ENCODE measurements around the gene CEACAM8. TPM values are rescaled to one million over a fixed set of nuclear protein-coding genes. Genes with fewer than 3 reads are reported as not detected.

Gene CEACAM8
- not detected in 2 replicates for total RNA-seq

DNA sequence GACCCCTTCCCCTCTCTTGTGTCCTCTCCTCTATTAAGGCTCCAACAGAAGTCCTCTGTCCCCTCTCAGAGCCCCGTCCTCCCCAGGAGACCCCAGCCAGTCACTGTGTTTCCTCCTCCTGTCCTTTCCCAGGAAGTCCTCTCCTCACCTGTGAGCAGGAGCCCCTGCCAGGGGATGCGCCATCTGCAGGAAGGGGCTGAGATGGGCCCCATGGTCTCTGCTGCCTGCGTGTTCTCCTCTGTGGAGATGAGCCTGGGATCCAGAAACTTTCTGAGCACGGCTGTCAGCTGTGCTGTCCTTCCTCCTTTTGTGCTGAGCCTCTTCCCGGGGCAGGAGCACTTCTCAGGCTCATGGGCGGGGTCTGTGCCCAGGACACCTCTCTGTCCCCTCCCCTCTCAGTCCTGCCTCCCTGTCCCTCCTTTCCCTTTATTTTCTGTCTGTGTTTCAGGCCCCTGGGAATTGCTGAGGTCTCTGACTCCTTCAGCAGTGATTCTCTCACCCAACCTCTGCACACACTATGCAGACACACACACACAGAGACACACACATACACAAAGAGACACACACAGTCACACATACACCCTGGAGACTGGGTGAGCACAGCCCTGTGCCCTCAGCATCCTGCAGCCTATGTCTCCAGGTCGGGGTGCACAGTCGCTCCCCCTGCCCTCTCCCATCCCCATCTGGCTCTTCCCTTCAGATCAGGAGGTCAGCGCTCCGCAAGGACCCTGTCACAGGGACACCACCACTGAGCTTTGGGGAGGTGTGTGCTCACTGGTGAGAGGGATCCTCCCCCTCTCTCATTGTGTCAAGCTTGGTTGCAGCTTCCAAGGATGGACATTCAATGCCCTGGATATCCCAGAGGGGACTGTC is at the start of gene CEACAM8:
Gene CEACAM8 (minus strand): TSS at position 308 of the 873 bp plus-strand sequence. CDS start 96 bp downstream, at position 212.

Other genes with a start within 250 kb of the CEACAM8 start
- 0.32 TPM in 1 of 2 replicates, not detected in the other for gene CNFN, start 204.6 kb downstream of the CEACAM8 start, total RNA-seq
- gene LIPE, start 167.5 kb downstream of the CEACAM8 start, total RNA-seq, result 2.6 and 3.4 TPM in 2 replicates
- not detected in 2 replicates for gene CXCL17, start 152.0 kb downstream of the CEACAM8 start, total RNA-seq
- 0.32 TPM in 1 of 2 replicates, not detected in the other for gene CEACAM1, start 66.4 kb downstream of the CEACAM8 start, total RNA-seq
- not detected in 2 replicates for gene PSG3, start 145.6 kb upstream of the CEACAM8 start, total RNA-seq
- not detected in 2 replicates for gene PSG8, start 170.8 kb upstream of the CEACAM8 start, total RNA-seq